OCI-LY7 (cell line): ENCODE results near the gene ZFHX2.

Experiments used
- CTCF ChIP-seq: fragments of 200-600 bp; sonication (generic); conservative IDR thresholded peaks from 2 replicates; pipeline ENCODE4 v1.5.1; 2014; ENCODE audit warnings: mild to moderate bottlenecking, antibody characterized with exemption, low read length, moderate library complexity, mixed read lengths
- EZH2phosphoT487 ChIP-seq: fragments of 200-600 bp; sonication (generic); IDR thresholded peaks from 2 replicates; pipeline ENCODE4 v1.6.1; 2018; ENCODE audit warnings: low read depth, borderline replicate concordance, mild to moderate bottlenecking, mixed run types, antibody characterized with exemption, low read length, moderate library complexity, mixed read lengths

- TF ChIP-seq EZH2phosphoT487, result no peak
- no peak for TF ChIP-seq CTCF
These were observed 70.1 kb downstream of the ZFHX2 start for GRCh38 chr14:23481362-23481970.
